B cell (primary cell): ENCODE measurements around the gene ARPC2.

Experiments
- CTCF ChIP-seq: fragments of 200-600 bp; IDR thresholded peaks from one replicate; pipeline ENCODE4 v1.8.0; 2022; ENCODE audit warnings: antibody characterized with exemption, mild to moderate bottlenecking
- EZH2 ChIP-seq: IDR thresholded peaks from 2 replicates; pipeline ENCODE4 v1.6.1; 2012; ENCODE audit warnings: borderline replicate concordance, low read depth, mild to moderate bottlenecking, moderate library complexity, low read length; ENCODE audit not compliant: insufficient read depth, poor library complexity, severe bottlenecking

- TF ChIP-seq EZH2 (no peak), CTCF (no peak)
Observed at GRCh38 chr2:218256612-218257350, 39.8 kb downstream of the ARPC2 start.
